Neural progenitor cell (in vitro differentiated cells): ENCODE measurements around the gene PDE8B.

ENCODE experiments used
- EZH2 ChIP-seq: fragments of 200-600 bp; sonication (generic); IDR thresholded peaks from 2 replicates; pipeline ENCODE4 v1.6.1; 2017; ENCODE audit warnings: antibody characterized with exemption, mild to moderate bottlenecking, moderate library complexity
- EZH2phosphoT487 ChIP-seq: fragments of 200-600 bp; sonication (generic); IDR thresholded peaks from 2 replicates; pipeline ENCODE4 v1.6.1; 2017; ENCODE audit warnings: antibody characterized with exemption
- TF ChIP-seq, protein P1 (sequence below): fragments of 200-600 bp; sonication (generic); IDR thresholded peaks from 2 replicates; pipeline ENCODE4 v1.5.1; 2017; ENCODE audit warnings: antibody characterized with exemption, mild to moderate bottlenecking

DNA sequence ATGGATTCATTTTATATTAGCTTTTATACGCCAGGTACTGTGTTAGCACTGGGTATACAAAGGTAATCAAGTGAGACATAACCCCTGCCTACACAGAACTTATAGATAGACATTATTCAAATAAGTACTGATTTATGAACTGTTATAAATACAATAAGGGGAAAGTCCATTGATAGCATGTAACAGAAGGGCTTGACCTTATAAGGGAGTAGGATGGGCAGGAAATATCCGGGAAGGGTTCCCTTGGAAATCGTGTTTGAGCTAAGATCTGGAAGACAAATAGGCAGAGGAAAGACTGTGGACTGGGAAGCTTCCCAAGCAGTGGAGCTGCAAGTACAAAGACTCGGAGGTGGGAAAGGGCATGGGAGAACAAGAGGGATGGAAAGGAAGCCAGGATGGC, 170.2 kb downstream of the PDE8B start:
- TF ChIP-seq, protein P1, sequence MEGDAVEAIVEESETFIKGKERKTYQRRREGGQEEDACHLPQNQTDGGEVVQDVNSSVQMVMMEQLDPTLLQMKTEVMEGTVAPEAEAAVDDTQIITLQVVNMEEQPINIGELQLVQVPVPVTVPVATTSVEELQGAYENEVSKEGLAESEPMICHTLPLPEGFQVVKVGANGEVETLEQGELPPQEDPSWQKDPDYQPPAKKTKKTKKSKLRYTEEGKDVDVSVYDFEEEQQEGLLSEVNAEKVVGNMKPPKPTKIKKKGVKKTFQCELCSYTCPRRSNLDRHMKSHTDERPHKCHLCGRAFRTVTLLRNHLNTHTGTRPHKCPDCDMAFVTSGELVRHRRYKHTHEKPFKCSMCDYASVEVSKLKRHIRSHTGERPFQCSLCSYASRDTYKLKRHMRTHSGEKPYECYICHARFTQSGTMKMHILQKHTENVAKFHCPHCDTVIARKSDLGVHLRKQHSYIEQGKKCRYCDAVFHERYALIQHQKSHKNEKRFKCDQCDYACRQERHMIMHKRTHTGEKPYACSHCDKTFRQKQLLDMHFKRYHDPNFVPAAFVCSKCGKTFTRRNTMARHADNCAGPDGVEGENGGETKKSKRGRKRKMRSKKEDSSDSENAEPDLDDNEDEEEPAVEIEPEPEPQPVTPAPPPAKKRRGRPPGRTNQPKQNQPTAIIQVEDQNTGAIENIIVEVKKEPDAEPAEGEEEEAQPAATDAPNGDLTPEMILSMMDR = no peak
- TF ChIP-seq EZH2phosphoT487 = no peak
- TF ChIP-seq EZH2 = no peak
